Stomach smooth muscle (tissue), 2 donors: ENCODE results near the gene RIPPLY3.
"Not testable (repeated sequence)": the region's sequence is repeated elsewhere in the genome, so short reads cannot be mapped to it uniquely, and the experiment has no call there.

ENCODE experiments used
- H3K27ac ChIP-seq: one replicate; pipeline ENCODE4 v1.7.0; 2013; ENCODE audit warnings: mild to moderate bottlenecking, low read length, inconsistent platforms
- H3K27me3 ChIP-seq, 2 donors: one replicate each; pipeline ENCODE4 v1.7.0; 2013; ENCODE audit warnings: low read length in 2 of 2; ENCODE audit not compliant: insufficient read depth in 2 of 2, control insufficient read depth in 1 of 2
- H3K36me3 ChIP-seq, 2 donors: one replicate each; pipeline ENCODE4 v1.7.0; 2013; ENCODE audit warnings: low read length in 2 of 2; ENCODE audit not compliant: control insufficient read depth in 2 of 2, insufficient read depth in 2 of 2
- H3K4me1 ChIP-seq: one replicate; pipeline ENCODE4 v1.7.0; 2013; ENCODE audit warnings: low read length; ENCODE audit not compliant: control insufficient read depth, insufficient read depth
- H3K4me3 ChIP-seq, 2 donors: one replicate each; pipeline ENCODE4 v1.7.0; 2013; ENCODE audit warnings: low read length in 2 of 2
- H3K9ac ChIP-seq, 2 donors: one replicate each; pipeline ENCODE4 v1.7.0; 2013; ENCODE audit warnings: low read length in 2 of 2, mild to moderate bottlenecking in 1 of 2
- H3K9me3 ChIP-seq, 2 donors: one replicate each; pipeline ENCODE4 v1.7.0; 2013; ENCODE audit warnings: low read length in 2 of 2; ENCODE audit not compliant: control insufficient read depth in 2 of 2
- donor health status: healthy.
- donor health status: Pancreatic carcinoma.

The RIPPLY3 gene

DNA sequence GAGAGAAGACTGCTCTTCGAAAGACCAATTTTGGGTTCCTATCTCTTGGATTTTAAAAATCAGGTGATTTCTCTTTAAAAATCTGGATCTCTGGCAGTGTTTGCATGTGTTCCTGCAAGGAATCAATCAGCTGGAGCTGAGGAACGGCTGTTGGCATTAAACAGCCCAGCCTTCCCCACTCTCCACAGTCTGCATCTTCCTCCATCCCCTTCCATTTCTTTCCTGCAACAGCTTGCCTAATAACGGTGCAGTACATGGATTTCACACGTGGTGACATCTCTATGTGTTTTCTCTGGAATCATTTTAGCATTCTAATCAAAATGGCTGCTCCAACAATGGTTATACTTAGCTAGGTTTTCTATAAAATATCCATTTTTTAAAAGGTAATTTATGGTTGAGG is 20.0 kb downstream of the RIPPLY3 start:
- H3K9me3 ChIP-seq = no peaks in the 10 kb centered on the region
- H3K36me3 ChIP-seq = no peaks in the 10 kb centered on the region
- H3K9ac ChIP-seq = no peak overlapping the region
- no peak overlapping the region for H3K27ac ChIP-seq
- no peaks in the 10 kb centered on the region for H3K27me3 ChIP-seq
- H3K4me3 ChIP-seq = no peak overlapping the region
- no peaks in the 10 kb centered on the region for H3K4me1 ChIP-seq

DNA sequence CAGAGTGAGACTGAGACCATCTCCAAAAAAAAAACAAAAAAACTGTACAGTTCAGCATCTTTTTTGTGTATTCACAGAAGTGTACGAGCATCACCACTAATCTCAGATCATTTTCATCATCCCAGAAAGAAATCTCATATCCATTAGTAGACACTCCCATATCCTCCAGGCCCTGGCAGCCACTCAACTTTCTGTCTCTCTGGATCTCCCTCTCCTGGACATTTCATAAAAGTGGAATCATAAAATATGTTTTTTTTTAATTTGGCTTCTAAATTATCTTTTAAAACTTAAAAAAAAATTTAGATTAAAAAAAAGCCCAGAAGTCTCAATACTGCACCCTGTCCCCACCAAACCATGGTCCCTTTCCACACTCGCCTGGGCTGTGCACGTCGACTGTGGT is 22.1 kb downstream of the RIPPLY3 start:
- H3K27ac ChIP-seq = no peak overlapping the region
- H3K9ac ChIP-seq = no peak overlapping the region
- no peaks in the 10 kb centered on the region for H3K36me3 ChIP-seq
- no peak overlapping the region for H3K4me3 ChIP-seq
- no peaks in the 10 kb centered on the region for H3K9me3 ChIP-seq
- no peaks in the 10 kb centered on the region for H3K4me1 ChIP-seq
- H3K27me3 ChIP-seq = peaks cover 0 to 2% of the 10 kb centered on the region in 2 donors

DNA sequence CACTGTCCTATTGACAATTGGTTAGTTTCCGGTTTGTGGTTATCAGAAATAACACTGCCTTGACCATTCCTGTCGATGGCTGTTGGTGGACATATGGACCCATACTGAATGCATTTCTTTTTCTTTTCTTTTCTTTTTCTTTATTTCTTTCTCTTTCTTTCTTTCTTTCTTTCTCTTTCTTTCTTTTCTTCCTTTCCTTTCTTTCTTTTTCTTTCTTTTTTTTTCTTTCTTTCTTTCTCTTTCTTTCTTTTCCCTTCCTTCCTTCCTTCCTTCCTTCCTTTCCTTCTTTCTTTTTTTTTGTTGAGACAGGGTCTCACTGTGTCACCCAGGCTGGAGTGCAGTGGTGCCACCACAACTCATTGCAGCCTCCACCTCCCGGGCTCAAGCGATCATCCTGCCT is 24.4 kb downstream of the RIPPLY3 start:
- Histone ChIP-seq H3K4me1 (no peaks in the 10 kb centered on the region), H3K4me3 (no peak overlapping the region), H3K9me3 (no peaks in the 10 kb centered on the region), H3K27ac (no peak overlapping the region), H3K27me3 (peaks cover 0 to 2% of the 10 kb centered on the region in 2 donors), H3K36me3 (no peaks in the 10 kb centered on the region), H3K9ac (no peak overlapping the region)

DNA sequence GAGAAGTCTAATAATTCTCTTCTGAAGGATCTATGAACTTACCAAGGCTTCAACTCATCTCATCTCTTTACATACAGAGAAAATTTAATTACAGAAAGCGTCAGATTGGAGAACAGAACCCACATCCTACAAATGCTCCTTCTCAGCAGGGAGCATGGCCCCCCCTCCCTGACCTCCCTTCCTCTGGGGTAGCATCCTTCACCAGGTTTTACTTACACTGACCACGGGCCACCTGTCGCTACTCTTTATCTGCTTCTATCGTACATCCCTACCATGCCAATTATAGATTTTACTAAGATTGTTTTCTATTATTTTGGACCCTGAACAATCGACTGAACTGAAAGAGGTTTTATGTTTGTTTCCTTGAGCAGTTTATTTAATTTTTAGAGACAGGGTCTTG is 25.8 kb downstream of the RIPPLY3 start:
- H3K4me3 ChIP-seq = no peak overlapping the region
- H3K9me3 ChIP-seq = no peaks in the 10 kb centered on the region
- H3K27ac ChIP-seq = no peak overlapping the region
- no peaks in the 10 kb centered on the region for H3K4me1 ChIP-seq
- H3K27me3 ChIP-seq = peaks cover 0 to 2% of the 10 kb centered on the region in 2 donors
- no peaks in the 10 kb centered on the region for H3K36me3 ChIP-seq
- H3K9ac ChIP-seq = no peak overlapping the region

DNA sequence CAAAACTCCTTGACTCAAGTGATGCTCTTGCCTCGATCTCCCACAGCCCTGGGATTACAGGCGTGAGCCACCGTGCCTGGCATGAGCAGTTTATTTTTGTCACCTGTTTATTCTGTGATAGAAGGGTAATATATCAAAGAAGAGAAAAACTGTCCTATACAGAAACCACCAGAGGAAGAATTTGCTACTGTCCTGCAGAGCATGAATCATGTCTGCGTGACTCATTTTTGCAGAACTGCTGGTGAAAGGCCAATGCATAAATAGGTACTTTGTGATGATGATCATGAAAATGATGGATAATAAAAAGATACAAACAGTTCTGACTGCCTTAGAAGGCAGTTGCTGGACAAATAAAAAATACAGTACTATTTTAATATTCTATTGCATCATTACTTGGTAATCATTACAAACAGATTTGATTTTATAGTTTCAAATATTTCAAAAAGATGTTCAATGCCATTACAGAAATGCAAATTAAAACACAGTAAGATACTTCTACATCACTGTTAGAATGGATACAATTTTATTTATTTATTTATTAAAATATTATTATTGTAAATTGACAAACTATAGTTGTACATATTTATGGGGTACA is 26.5 kb downstream of the RIPPLY3 start:
- Histone ChIP-seq H3K9ac (no peak overlapping the region), H3K9me3 (no peaks in the 10 kb centered on the region), H3K4me3 (no peak overlapping the region), H3K36me3 (no peaks in the 10 kb centered on the region), H3K27me3 (peaks cover 0 to 2% of the 10 kb centered on the region in 2 donors), H3K4me1 (no peaks in the 10 kb centered on the region), H3K27ac (no peak overlapping the region)

DNA sequence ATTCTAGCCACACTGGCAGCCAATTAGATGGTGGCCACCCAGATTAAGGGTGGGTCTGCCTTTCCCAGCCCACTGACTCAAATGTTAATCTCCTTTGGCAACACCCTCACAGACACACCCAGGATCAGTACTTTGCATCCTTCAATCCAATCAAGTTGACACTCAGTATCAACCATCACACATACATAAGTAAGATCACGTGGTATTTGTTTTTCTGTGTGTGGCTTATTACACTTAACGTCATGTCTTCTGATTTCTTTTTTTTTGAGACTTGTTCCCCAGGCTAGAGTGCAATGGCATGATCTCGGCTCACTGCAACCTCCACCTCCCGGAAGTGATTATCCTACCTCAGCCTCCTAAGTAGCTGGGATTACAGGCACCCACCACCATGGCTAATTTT is 27.9 kb downstream of the RIPPLY3 start:
- H3K4me1 ChIP-seq, H3K36me3 ChIP-seq, H3K27ac ChIP-seq, H3K27me3 ChIP-seq, H3K9me3 ChIP-seq, H3K9ac ChIP-seq, H3K4me3 ChIP-seq: not testable (repeated sequence)

DNA sequence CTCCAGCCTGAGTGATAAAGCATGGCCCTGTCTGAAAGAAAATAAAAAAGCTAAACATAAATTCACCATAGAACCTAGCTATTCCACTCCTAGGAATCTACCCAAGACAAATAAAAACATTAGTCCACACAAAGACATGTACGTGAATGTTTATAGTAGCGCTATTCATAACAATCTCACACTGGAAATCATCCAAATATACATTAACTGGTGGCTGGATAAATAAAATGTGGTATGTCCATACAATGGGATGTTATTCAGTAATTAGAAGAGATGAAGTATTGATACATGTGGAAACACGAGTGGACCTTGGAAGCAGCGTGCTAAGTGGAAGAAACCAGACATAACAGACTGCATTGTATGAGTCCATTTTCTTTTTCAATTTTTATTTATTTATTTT is 29.7 kb downstream of the RIPPLY3 start:
- no peaks in the 10 kb centered on the region for H3K9me3 ChIP-seq
- H3K9ac ChIP-seq = no peak overlapping the region
- H3K36me3 ChIP-seq = no peaks in the 10 kb centered on the region
- H3K27ac ChIP-seq = no peak overlapping the region
- H3K27me3 ChIP-seq = peaks cover 0 to 2% of the 10 kb centered on the region in 2 donors
- no peaks in the 10 kb centered on the region for H3K4me1 ChIP-seq
- H3K4me3 ChIP-seq = no peak overlapping the region

DNA sequence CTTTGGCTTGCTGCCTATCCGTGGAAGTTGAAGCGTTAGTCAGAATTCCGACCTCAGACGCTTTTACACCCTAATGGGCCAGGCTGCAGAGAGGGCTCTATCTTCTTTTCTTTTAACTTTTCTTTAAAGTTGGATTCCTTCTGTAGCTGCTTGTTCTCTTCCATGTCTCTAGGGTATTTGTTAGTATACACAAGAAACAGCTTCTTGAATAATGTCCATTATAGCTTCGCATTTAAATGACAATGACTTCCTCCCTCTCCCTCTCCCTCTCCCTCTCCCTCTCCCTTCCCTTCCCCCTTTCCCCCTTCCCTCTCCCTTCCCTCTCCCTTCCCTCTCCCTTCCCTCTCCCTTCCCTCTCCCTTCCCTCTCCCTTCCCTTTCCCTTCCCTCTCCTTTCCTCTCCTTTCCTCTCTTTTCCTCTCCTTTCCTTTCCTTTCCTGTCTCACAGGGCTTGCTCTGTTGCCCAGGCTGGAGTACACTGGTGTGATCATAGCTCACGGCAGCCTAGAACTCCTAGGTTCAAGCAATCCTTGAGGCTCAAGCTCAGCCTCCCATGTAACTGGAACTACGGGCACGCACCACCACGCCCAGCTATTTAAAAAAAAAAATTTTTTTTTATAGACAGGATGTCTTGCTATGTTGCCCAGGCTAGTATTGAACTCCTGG is 33.0 kb downstream of the RIPPLY3 start:
- H3K27ac ChIP-seq = no peak overlapping the region
- no peaks in the 10 kb centered on the region for H3K36me3 ChIP-seq
- peaks cover 0 to 2% of the 10 kb centered on the region in 2 donors for H3K27me3 ChIP-seq
- H3K9ac ChIP-seq = no peak overlapping the region
- no peak overlapping the region for H3K4me3 ChIP-seq
- H3K4me1 ChIP-seq = no peaks in the 10 kb centered on the region
- no peaks in the 10 kb centered on the region for H3K9me3 ChIP-seq

DNA sequence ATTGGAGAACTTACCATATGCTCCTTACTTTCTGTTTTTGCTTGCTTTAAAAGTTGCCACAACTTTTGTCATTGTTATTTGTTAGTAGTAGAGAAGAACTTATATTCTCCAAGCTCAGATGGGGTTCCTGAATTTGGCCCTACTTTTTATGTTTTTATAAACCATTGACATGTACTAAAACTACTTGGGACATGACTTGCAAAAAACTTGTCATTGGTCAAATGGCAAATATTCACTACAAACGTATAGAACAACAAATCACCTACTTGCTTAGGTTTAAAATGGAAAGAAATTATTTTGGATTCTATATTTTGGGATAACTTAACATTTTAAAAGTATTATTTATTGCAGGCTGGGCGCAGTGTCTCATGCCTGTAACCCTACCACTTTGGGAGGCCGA is 33.7 kb downstream of the RIPPLY3 start:
- no peak overlapping the region for H3K4me3 ChIP-seq
- no peak overlapping the region for H3K27ac ChIP-seq
- H3K4me1 ChIP-seq = no peaks in the 10 kb centered on the region
- no peaks in the 10 kb centered on the region for H3K9me3 ChIP-seq
- no peaks in the 10 kb centered on the region for H3K36me3 ChIP-seq
- H3K27me3 ChIP-seq = peaks cover 0 to 3% of the 10 kb centered on the region in 2 donors
- H3K9ac ChIP-seq = no peak overlapping the region

DNA sequence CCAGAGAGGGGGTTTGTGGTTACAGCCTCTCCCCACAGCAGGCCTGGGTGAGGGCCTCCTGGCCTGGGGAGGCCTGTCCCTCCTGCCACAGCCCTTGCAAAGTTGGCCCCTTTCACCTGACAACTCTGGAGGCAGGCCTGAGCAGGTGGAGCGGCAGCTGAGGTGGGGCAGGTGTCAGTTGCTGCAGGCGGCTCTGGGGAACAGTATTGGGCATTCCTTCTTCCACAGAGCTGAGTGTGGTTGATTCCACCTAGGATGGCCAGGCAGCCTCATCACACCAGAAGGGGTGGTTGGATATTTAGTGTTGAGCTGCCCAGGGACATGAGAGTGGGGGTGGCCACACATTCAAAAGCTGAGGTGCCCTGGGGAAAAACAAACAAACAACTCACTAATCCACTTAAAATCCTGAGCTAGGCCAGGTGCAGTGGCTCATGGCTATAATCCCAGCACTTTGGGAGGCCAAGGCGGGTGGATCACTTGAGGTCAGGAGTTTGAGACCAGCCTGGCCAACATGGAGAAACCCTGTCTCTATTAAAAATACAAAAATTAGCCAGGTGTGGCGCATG is 35.3 kb downstream of the RIPPLY3 start:
- Histone ChIP-seq H3K4me1 (no peaks in the 10 kb centered on the region), H3K4me3 (no peak overlapping the region), H3K27me3 (peaks cover 0 to 3% of the 10 kb centered on the region in 2 donors), H3K27ac (no peak overlapping the region), H3K36me3 (no peaks in the 10 kb centered on the region), H3K9ac (no peak overlapping the region), H3K9me3 (no peaks in the 10 kb centered on the region)

DNA sequence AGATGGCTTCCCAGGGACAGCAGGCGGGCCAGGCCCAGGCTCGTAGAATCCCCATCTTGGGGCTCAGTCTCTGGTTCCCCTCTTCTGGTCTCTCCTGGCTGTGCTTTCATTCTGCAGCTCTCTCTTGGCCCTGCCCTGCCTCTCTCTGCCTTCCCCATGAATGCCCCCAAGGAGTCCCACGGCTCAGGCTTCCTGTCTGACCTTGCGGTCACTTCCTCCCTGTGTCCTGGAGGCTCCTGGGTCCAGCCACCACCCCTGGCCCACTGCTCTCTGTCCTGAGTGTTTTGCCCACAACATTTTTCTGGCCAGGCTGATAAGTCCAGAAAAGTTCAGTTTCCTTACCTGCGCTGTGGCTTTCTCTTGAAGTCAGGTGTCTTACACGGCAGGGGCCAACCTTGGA is 37.3 kb downstream of the RIPPLY3 start:
- peaks cover 0 to 3% of the 10 kb centered on the region in 2 donors for H3K27me3 ChIP-seq
- no peaks in the 10 kb centered on the region for H3K36me3 ChIP-seq
- no peak overlapping the region for H3K9ac ChIP-seq
- no peaks in the 10 kb centered on the region for H3K4me1 ChIP-seq
- H3K4me3 ChIP-seq = no peak overlapping the region
- H3K9me3 ChIP-seq = no peaks in the 10 kb centered on the region
- no peak overlapping the region for H3K27ac ChIP-seq
